CD4-positive, alpha-beta T cell treated with Interleukin-4 for 4 hours (primary cell): ENCODE measurements around the gene TXNDC5.
A peak's percentile ranks its signal among the peaks of the same experiment; 100 is the strongest.

ENCODE experiments used
- DNase-seq: peaks from one replicate; pipeline ENCODE4 v3.0.0-alpha.2; 2020

Gene TXNDC5

DNA sequence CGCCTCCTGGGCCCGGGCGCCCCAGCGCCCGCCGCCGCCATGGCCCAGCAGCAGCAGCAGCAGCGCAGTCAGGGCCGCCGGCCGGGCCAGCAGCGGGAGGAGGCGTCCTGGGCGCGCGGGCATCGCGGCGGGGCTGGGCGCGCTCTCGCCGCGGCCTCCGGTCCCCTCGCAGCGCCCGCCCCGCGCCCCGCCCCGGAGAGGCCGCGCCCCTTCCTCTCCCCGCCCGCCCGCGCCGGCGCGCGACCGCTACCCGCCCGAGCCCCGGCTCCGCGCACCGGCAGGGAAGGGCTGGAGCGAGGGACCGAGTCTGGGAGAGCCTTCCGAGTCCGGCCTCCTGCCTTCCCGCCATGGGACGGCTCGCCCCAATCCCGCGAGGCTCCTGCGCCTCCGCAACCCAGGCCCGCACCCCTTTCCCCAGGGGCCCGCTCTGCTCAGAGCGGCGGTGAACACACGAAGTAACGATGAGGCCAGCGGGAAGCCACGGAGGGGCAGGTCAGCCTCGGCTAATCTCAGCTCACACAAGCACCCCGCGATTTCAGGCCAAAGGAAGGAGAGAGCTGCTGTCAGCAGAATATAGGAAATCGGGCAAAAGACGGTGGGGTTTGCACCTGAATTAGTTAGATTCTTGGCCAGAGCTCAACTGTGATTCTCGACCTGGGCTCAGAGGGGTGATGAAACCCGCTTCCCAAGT lies at the start of gene TXNDC5:
TXNDC5 (minus strand) TSS at position 135 of the 691 bp plus-strand sequence; CDS start at position 123, 12 bp downstream.
- peak; percentile 46 for DNase-seq

DNA sequence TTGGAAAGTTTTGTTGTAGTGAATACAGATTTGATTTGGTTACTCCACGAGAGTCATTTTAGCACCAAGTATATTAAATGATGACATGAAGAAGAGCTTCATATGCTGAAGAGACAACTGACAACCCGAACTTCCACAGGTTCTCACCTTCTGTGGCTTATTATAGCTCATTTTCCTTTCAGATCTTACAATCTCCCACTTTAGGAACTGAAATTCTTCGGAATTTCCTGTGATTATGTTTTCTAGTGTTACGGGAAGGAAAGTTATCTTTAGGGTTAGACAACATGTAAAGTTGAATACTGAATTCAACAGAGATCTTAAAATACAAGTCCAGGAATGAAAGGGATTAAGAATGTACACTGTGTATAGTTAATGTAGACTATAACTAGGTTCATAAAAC lies 49.6 kb upstream of the TXNDC5 start:
- no peak for DNase-seq

DNA sequence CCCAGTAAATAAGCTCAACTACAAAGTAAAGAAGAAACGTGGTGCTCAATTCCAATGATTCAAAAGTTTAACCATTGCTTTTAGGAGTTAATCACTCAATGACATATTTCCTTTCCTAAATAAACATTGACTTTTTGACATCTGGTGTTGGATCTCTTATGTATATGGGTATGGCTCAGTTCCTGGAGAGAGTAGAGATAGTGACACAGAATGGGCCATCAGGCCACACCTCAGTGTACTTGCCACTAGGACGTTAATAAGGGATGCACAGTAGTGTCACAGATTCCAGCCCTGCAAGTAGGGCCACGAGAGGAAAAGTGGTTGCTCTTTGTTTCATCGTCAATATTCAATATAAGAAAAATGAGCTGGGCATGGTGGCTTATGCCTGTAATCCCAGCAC lies 48.9 kb upstream of the TXNDC5 start:
- no peak for DNase-seq

DNA sequence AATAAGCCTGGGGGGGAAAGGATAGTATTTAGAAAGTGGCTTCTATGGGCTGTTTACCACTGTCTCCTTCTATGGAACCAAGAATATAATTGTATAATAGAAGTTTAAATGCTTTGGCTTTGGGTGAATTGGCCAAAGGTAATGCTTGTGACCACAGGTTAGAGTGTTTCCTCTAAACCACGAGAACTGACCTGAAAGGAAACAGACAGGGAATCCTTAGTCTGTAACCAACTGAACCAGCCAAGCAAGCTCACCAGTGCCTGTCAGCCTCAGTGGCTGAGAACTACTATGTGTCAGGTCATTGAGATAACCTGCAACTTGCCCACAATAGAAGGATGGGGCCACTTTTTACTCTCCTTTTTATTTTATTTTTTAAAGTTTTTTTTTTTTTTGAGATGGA lies 47.9 kb upstream of the TXNDC5 start:
- DNase-seq, result no peak

DNA sequence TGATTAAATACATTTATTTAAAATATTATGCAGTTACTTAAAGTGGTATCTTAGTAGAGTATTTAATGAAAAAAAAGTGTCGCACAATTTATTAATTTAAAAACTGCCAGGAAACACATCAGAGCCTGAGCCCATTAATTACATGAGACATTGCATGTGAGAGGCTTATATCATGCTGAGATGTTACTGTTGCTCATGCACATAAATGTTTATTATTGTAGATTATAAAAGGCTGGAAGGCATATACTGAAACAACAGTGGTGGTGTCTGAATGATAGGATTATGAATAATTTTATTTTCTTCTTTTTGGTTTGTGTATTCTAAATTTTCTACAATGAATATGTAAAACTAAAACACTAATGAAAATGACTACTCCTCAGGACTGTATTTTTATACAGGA lies 45.7 kb upstream of the TXNDC5 start:
- no peak for DNase-seq

DNA sequence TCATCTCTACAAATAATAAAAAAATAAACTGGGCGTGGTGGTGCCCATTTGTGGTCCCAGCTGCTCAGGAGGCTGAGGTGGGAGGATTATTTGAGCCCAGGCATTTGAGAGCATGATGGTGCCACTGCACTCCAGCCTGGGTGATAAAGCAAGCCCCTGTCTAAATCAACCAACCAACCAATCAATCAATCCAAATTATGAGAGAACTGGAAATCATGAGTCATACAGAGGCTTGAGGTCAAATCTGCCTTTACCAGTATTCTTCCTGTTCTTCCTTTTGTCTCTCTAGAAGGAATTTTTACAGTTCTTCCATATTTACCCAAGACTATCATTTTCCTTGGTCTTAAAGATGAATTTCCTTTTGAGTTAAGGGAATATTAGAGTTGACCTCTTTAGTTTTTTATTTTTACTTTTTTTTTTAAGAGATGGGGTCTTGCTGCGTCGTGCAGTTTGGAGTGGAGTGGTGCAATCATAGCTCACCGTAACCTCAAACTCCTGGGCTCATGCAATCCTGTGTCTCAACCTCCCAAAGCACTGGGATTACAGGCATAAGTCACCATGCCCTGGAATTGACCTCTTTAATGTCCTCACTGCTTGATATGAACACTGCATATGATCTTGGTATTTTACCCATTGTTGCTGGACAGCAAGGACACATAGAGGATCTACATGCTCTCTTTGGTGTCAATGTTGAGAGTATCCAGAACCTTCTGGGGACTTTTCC lies 44.1 kb upstream of the TXNDC5 start:
- no peak for DNase-seq

DNA sequence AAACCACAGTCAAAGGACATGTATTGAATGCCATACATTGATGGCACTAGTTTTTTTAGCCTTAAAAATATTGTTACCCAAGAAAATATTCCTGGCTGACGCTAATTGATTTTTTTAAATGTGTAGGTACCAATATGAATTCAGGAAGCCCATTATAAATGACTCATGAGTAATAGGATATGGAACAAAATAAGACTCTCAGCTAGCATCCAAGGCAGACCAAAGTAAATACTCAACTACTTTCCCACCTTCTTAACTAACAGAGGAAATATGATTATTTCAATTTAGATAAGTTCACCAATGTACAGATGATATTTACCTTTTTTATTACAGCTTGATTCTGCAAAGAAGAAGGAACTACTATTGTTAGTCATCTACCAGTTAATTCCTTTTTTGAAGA lies 43.2 kb upstream of the TXNDC5 start:
- no peak for DNase-seq

DNA sequence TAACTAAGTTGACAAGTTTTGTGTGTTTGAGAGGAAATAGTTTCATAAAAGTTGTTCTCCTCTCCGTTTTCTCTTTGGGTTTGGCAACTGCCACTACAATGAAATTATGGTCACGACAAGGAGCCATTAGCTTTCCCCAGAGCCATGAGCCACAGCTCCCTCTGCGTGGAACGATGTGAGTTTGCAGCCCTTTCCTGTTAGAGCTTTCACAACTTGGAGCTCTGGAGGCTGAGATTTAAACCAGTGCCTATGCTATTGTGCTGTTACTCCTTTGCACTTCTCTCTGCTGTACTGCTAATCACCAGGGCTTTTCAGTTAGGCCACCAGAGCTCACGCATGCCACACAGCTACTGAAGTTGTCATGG lies 29.3 kb upstream of the TXNDC5 start:
- no peak for DNase-seq

DNA sequence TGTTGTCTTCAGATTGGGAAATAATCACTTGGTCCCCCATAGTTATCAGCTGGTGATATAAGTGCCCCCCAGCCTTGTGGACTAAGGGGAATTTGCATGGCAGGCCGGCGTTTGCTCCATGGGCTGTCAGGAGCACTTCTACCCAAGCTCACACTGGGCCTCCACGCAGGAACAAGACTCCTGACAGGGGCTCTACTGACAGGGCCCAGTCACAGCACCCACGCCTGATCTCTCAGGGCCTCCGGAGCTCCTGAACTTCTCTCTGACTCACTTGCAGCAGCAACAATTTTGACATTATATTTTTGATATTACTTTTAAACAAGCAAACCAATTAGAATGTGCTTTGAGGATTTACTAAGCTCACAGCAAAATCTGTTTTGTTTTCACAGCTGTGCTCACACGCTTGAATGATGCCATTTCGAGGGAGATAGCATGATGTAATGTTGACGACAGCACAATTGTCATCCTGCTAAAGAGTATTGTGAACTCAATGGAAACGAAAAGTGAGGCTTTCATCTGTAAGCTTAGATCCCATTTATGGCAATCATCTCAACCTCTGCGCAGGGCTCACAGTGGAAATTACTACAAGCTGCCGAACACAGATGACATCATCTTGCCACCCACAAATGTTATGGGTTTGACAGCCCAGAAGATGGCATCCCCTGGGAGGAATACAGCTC lies 28.7 kb upstream of the TXNDC5 start:
- DNase-seq, result no peak

DNA sequence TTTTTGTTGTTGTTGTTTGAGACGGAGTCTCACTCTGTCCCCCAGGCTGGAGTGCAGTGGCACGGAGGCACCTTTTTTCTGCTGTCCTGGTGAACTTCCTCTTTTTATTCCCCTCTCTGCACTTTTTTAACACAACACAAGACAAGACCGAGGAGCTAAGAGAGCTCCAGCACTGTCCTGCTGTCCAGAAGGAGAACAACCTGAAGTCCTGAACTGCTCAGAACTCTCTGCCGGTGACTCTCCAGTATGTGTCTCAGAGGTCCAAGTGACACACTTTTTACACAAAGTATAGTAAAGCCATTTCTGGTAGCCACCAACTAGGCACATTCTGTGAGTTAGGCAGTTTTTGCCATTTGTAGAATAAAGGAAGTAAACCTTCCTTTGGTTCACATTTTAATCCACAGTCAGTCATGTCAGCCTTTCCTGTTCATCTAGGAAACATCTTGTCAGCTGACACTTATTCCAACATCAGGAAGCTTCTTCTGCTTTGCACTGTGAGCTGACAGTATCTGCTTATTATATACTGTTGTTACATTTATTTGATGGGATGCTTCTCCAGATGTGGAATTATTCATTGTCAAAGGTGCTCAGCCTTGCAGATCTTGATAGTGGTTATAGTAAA lies 28.1 kb upstream of the TXNDC5 start:
- DNase-seq, result no peak

DNA sequence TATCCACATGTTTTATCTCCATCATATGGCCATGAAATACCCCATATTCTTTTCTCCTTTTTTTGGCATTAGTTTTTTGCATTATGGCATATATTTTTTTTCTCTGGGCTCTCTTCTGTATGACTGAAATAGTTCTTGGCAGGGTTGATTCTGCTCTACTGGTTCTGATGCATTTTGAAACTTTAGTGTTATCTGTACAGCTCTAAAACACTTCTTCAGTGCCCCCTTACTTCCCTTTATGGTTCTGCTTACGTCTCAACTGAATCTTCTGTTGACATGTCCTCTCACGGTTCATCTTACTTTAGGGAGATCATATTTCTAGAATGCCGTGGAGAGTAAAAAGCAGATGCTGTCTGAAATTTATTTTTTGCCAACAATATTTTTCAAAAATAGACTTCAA lies 23.2 kb upstream of the TXNDC5 start:
- DNase-seq, result no peak

DNA sequence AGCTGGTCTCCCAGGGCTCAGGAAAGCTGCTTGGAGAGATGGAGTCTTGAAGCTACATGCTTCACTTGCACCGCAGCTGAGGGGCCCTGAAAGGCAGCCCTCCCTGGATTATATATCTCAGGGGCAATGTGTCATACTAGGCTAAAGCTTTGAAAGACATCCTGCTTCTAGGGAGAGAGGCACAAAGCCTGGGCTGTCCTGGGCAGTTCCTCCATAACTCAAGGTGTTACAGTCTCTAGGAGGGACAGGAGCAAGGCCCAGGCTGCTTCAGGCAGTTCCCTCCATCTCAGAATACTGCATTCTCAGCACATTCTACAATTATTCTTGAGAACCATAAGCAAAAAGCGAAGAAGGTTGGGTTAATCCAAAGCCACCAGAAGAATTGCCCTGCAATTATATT lies 22.0 kb upstream of the TXNDC5 start:
- no peak for DNase-seq

DNA sequence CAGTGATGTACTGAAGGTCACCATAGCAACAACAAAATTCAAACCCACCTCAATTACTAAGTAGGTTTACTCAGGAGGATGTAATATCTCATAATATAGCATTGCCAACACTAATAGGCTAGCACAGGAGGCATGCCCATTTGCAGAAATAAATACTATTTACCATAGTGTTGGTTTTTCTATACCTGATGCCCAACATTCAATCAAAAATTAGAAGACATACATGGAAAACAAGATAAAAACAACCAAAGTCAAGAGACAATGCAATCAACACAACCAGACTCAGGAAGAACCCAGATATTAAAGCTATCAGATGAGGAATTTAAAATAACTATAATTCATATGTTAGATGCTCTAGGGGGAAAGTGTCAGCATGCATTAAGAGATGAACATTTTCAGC lies 14.3 kb upstream of the TXNDC5 start:
- DNase-seq, result no peak

DNA sequence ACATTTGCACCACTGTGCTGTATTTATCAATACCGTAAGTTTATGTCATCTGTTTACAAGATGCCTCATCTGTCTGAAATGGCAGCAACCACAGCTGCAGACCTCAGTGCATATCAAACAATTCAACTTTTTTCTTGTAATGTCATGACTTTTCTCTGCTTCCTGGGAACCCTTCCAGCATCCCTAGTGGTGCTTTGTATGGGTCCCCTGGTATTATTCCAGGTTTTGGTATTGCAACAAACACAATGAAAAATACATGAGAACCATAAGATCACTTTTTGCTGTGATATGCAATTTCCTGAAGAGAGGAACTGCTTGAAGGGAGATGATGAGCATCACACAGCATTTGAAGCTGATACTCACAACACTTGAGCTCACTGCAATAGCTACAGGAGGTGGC lies 12.0 kb upstream of the TXNDC5 start:
- no peak for DNase-seq

DNA sequence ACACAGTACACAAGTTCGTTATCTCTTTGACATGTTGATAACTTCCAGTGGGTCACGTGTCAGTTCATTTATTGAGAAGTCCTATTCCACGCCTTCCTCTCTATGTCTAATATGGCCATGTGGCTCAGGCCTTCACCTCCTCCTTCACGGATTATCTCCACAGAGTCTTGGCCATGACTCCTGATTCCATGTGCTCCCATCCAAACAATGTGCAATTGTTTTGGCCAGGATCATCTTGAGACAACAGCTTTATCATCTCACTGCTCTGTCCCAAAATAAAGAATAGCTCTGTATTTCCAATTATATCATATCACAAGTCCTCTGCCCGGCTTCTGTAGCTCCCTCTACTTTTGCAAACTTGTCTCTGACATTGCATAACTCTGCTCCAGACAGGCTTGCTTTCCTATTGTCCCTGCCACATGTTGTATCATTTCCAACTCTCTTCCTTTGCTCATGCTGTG lies 11.1 kb upstream of the TXNDC5 start:
- no peak for DNase-seq

DNA sequence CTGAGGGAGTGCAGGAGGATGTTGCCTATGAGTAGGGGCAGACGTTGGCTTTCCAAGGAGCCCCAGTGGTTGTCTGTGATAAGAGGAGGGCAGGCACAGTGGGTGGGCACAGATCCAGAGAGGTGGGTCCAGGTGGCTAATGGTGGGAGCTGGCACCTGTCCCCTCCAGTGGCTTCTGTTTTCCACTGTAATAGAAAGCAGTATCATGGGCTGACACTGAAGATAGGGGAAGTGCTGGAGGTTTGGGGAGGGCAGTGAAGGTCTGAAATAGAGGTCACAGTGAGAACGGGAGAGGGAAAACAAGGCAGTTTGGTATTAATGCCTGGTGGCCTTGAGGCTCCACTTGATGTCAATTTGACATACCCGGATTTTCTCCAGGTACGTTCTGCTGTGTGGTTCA lies 10.5 kb upstream of the TXNDC5 start:
- no peak for DNase-seq

DNA sequence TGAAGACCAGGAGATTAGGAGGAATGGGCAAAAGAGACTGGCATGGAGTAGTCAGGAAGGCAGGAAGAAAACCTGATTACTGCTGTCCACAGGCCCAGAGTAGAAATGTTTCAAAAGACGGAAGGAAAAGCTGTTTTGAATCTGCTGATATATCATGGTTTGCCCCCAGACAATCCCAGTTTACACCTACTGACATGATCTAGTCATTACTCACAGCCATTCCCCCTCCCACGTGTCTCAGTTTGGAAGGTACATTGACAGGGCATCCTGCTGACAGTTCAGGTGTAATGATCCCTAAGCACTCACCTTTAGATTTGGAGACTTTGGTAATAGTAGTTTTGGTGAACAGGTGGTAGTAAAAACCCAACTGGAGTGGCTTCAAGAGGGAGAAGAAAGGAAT lies 9.8 kb upstream of the TXNDC5 start:
- DNase-seq, result no peak

DNA sequence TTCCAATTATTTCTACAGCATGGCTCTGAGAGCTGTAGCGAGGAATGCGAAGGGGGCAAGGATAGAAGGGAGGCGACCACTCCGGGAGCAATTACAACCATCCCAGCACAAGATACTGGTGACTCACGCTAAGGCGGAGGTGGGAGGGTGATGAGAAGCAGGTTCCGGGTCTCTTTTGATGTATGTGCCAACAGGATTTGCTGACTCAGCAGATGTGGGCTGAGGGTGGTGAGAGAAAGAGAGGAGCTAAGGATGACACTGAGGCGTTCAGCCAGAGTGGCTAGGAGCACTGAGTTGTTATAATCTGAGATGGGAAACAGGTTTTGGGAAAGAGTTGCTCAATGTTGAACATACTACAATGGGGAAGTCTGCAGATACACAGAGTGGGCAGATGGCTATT lies 9.3 kb upstream of the TXNDC5 start:
- DNase-seq, result no peak

DNA sequence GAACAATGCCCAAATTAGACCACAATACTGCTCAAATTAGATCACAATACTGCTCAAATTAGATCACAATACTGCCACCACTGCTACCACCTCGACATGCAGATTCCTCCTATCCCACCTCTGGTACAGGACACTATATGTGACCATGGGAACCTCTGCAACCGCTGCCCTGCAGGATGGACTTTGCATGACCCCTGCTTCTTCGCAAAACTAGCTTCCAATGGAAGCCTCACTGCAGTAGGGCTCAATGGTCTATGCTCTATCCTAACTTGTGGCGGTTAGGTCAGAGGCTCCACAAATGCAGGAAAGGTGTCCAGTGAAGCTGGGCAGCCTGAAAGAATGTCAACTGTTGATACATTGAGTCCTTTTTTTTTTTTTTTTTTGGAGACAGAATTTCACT lies 7.8 kb upstream of the TXNDC5 start:
- DNase-seq, result no peak

DNA sequence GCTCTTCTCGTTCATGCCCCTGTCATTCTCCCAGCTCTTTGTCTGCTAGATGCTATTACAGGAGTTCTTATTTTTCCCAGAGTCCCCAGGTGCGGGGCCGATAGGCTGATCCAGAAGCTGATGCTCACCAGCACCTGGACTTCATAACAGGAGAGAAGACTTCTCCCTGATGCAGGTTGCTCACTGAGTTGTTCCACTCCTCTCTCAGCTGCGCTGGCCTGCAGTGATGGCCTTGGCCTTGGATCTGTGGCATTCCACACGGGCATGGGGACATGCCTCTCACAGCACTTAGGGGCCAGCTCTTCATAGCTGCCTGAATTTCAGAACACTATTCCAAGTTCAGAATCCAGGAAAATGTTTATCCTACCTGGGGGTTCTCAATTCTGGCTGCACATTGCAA lies 7.1 kb upstream of the TXNDC5 start:
- DNase-seq, result no peak

DNA sequence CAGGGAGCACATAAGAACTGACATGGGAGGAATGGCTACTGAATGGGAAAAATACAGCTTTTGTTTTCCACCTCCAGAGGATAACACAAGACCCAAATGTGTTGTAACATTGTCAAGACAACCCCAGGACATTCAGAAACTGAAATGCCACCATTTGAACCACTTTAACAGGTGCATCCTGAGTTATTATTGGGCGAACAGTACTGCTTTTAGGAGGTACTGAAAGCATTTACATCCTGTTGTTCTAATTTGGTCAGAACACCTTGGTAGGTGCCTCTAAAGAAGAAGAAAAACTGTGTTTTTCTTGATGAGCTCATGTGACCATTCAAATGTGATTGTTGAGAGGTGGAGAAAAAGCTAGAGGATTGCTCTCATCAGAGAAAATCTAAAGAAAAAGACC lies 6.4 kb upstream of the TXNDC5 start:
- no peak for DNase-seq

DNA sequence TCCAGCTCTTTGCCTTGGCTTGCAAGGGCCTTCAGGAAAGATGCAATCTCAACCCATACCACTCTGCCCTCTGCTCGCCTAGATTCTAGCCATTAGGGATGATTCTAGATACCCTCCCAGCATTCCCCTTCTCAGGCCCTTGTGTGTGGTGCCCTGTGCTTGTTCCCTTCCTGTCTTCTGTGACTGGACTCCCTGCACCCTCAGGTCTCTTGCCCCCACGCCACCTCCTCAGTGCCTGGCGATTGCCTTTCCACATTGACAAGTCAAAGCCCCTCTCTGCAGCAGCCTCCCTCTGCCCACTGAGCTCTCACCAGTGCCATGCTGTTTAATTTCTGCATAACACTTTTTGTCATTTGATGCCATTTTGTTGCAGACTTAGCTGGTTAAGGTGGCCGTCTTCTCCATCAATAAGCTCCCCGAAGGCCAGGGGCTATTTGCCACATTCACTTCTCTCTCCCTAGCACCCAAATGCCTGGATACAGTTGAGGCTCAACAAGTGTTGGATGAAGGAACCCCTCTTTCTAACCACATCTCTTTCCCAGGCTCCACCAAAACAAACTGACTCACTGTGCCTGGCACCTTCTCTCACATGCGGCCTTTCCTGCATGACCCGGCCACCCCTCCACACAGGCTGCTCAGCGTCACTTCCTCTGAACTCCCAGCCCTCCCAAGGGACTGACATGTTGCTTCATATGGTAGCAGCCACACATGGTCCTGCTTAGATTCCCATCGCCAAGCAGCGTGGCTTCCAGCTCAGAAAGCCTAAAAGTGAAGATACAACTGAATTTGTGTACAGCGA lies 4.6 kb upstream of the TXNDC5 start:
- DNase-seq, result no peak

DNA sequence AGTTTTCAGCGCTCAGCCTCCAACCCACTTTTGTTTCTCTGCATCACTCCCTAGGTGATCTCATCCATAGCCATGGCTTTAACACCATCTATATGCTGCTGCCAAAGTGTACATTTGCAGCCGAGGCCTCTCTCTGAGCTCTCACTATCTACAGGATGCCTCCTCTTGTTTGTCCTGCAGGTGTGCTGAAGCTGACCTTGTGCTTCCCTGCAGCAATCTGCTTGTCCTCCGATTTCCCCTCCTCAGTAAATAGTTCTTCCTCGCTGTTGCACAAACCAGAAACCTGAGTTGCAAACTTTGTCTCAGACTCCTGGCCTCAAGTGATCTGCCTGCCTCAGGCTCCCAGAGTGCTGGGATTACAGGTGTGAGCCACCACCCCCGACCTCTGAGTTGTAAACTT lies 3.7 kb upstream of the TXNDC5 start:
- DNase-seq, result no peak
